Measurements from ENCODE around the gene GALM.

DNA sequence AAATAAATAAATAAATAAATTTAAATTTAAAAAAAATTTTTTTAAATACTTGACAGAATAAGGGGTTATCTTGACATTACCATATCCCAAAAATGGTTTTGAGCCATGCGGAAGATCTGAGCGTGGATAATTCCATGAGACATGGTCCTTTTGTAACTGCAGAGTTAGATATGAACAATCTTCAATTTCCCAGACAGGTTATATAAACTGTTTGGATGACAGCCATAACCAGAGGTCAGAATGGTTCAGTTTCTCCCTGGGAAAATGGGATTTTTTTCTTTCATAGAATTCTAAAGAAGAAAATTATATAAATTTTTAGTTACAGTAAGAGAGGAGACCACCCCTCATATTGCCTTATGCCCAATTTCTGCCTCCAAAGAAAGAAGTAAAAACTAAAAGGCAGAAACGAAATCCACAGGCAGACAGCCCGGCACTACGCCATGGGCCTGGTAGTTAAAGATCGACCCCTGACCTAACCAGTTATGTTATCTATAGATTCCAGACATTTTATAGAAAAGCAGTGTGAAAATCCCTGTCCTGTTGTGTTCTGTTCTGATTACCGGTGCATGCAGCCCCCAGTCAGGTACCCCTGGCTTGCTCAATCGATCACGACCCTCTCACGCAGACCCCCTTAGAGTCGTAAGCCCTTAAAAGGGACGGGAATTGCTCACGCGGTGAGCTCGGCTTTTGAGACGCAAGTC is 3.0 kb downstream of the GALM start:
- TF ChIP-seq POLR2A (IDR thresholded peaks at IDR 0.05; ENCODE audit: low read length) (no peak), GATA1 (IDR thresholded peaks at IDR 0.05; ENCODE audit: low read depth, low read length) (no peak)
